WTC11 (cell line): ENCODE measurements around the gene ABCG1.

ENCODE experiments used
- ATF2 ChIP-seq: sonication (generic); formaldehyde crosslinking; IDR thresholded peaks from 2 replicates; pipeline ENCODE4 v1.8.1; 2022; ENCODE audit warnings: low read depth, missing genetic modification reagents, borderline replicate concordance
- ATF6 ChIP-seq: sonication (generic); formaldehyde crosslinking; IDR thresholded peaks from 2 replicates; pipeline ENCODE4 v1.8.1; 2023; ENCODE audit warnings: mild to moderate bottlenecking, missing genetic modification reagents
- FOXJ3 ChIP-seq: sonication (generic); formaldehyde crosslinking; IDR thresholded peaks from 2 replicates; pipeline ENCODE4 v1.9.0; 2021; ENCODE audit warnings: missing genetic modification reagents, mild to moderate bottlenecking, borderline replicate concordance
- FOXK1 ChIP-seq: sonication (generic); formaldehyde crosslinking; IDR thresholded peaks from 2 replicates; pipeline ENCODE4 v1.8.0; 2022; ENCODE audit warnings: mild to moderate bottlenecking, moderate library complexity, missing genetic modification reagents
- MLX ChIP-seq: sonication (generic); formaldehyde crosslinking; IDR thresholded peaks from 2 replicates; pipeline ENCODE4 v1.8.1; 2023; ENCODE audit warnings: mild to moderate bottlenecking, missing genetic modification reagents, moderate library complexity
- NFE2L1 ChIP-seq: sonication (generic); formaldehyde crosslinking; IDR thresholded peaks from 2 replicates; pipeline ENCODE4 v1.8.1; 2023; ENCODE audit warnings: missing genetic modification reagents
- NR2C2 ChIP-seq: sonication (generic); formaldehyde crosslinking; IDR thresholded peaks from 2 replicates; pipeline ENCODE4 v1.8.0; 2022; ENCODE audit warnings: mild to moderate bottlenecking, missing genetic modification reagents
- SMAD4 ChIP-seq: sonication (generic); formaldehyde crosslinking; IDR thresholded peaks from 2 replicates; pipeline ENCODE4 v1.8.0; 2022; ENCODE audit warnings: mild to moderate bottlenecking, missing genetic modification reagents
- SP1 ChIP-seq: sonication (generic); formaldehyde crosslinking; conservative IDR thresholded peaks from 2 replicates; pipeline ENCODE4 v1.8.1; 2022; ENCODE audit warnings: missing genetic modification reagents
- TF ChIP-seq, protein P1 (sequence below): fragments of 200-600 bp; IDR thresholded peaks from 2 replicates; pipeline ENCODE4 v1.8.0; 2022; ENCODE audit warnings: antibody characterized with exemption
- TF ChIP-seq, protein P2 (sequence below): sonication (generic); formaldehyde crosslinking; IDR thresholded peaks from 2 replicates; pipeline ENCODE4 v1.8.1; 2022; ENCODE audit warnings: mild to moderate bottlenecking, moderate library complexity, missing genetic modification reagents
- TF ChIP-seq, protein P3 (sequence below): sonication (generic); formaldehyde crosslinking; IDR thresholded peaks from 2 replicates; pipeline ENCODE4 v1.8.0; 2022; ENCODE audit warnings: mild to moderate bottlenecking, missing genetic modification reagents

- TF ChIP-seq, protein P1, sequence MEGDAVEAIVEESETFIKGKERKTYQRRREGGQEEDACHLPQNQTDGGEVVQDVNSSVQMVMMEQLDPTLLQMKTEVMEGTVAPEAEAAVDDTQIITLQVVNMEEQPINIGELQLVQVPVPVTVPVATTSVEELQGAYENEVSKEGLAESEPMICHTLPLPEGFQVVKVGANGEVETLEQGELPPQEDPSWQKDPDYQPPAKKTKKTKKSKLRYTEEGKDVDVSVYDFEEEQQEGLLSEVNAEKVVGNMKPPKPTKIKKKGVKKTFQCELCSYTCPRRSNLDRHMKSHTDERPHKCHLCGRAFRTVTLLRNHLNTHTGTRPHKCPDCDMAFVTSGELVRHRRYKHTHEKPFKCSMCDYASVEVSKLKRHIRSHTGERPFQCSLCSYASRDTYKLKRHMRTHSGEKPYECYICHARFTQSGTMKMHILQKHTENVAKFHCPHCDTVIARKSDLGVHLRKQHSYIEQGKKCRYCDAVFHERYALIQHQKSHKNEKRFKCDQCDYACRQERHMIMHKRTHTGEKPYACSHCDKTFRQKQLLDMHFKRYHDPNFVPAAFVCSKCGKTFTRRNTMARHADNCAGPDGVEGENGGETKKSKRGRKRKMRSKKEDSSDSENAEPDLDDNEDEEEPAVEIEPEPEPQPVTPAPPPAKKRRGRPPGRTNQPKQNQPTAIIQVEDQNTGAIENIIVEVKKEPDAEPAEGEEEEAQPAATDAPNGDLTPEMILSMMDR, result no peak
- no peak for TF ChIP-seq ATF6 (CRISPR knock-in tag)
- TF ChIP-seq ATF2 (CRISPR knock-in tag), result no peak
- TF ChIP-seq FOXJ3 (CRISPR knock-in tag), result no peak
- no peak for TF ChIP-seq NFE2L1 (CRISPR knock-in tag)
- TF ChIP-seq NR2C2 (CRISPR knock-in tag), result no peak
- no peak for TF ChIP-seq FOXK1 (CRISPR knock-in tag)
- TF ChIP-seq SP1 (CRISPR knock-in tag), result 0 out of 2 replicates have a peak, but pooled peaks have one; percentile 30
- TF ChIP-seq, protein P2, sequence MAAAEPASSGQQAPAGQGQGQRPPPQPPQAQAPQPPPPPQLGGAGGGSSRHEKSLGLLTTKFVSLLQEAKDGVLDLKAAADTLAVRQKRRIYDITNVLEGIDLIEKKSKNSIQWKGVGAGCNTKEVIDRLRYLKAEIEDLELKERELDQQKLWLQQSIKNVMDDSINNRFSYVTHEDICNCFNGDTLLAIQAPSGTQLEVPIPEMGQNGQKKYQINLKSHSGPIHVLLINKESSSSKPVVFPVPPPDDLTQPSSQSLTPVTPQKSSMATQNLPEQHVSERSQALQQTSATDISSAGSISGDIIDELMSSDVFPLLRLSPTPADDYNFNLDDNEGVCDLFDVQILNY (CRISPR knock-in tag), result no peak
- TF ChIP-seq SMAD4 (CRISPR knock-in tag), result no peak
- no peak for TF ChIP-seq MLX (CRISPR knock-in tag)
- TF ChIP-seq, protein P3, sequence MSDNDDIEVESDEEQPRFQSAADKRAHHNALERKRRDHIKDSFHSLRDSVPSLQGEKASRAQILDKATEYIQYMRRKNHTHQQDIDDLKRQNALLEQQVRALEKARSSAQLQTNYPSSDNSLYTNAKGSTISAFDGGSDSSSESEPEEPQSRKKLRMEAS (CRISPR knock-in tag), result no peak
Measured at GRCh38 chr21:42313501-42313969, 94.6 kb downstream of the ABCG1 start.
